GM21515 (cell line): Measurements from ENCODE around the gene MAPRE2.
A peak's percentile ranks its signal among the peaks of the same experiment; 100 is the strongest.
"Not testable (repeated sequence)": the region's sequence is repeated elsewhere in the genome, so short reads cannot be mapped to it uniquely, and the experiment has no call there.

ENCODE experiments used
- ATAC-seq: cut with Tn5 transposase; IDR thresholded peaks from one replicate; pipeline ENCODE4 v1.9.1; 2021; ENCODE audit not compliant: unreplicated experiment

MAPRE2 gene

GRCh38 chr18:35089382-35089781 is 48.2 kb downstream of the MAPRE2 start:
- ATAC-seq: no peak

DNA sequence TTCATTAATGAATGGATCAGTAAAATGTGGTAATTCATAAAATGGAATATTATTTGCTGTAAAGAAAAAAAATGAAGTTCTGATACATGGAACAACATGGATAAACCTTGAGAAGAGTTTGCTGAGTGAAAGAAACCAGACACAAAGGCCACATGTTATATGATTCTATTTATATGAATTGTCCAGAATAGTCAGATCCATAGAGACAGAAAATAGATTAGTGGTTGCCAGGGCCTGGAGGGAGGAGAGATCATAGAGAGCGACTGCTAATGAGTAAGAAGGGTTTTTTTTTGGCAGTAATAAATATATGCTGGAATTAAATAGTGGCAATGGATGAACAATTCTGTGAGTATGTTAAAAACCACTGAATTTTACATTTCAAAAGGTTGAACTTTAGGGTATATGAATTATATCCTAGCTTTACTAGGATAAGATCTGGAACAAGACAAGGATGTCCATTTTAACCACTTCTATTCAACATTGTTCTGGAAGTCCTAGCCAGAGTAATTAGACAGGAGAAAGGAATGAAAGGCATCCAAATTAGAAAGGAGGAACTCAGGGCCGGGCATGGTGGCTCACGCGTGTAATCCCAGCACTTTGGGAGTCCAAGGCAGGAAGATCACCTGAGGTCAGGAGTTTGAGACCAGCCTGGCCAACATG is 48.8 kb downstream of the MAPRE2 start:
- ATAC-seq: no peak

DNA sequence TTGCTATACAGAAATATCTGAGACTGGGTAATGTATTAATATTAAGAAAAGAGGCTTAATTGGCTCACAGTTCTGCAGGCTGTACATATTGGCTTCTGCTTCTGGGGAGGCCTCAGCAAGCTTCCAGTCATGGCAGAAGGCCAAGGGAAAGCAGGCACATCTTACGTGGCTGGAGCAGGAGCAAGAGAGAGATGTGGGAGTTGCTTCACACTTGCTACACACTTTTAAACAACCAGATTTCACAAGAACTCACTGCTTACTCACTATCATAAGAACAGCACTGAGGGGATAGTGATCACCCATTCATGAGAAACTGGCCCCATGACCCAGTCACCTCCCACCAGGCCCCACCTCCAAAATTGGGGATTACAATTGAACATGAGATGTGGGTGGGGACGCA is 50.6 kb downstream of the MAPRE2 start:
- ATAC-seq: no peak

GRCh38 chr18:35095983-35096676 is 54.9 kb downstream of the MAPRE2 start:
- peak; percentile 54 for ATAC-seq

- no peak for ATAC-seq
Measured at GRCh38 chr18:35096677-35097011, 55.4 kb downstream of the MAPRE2 start.

GRCh38 chr18:35097195-35097594 is 56.0 kb downstream of the MAPRE2 start:
- ATAC-seq: no peak

DNA sequence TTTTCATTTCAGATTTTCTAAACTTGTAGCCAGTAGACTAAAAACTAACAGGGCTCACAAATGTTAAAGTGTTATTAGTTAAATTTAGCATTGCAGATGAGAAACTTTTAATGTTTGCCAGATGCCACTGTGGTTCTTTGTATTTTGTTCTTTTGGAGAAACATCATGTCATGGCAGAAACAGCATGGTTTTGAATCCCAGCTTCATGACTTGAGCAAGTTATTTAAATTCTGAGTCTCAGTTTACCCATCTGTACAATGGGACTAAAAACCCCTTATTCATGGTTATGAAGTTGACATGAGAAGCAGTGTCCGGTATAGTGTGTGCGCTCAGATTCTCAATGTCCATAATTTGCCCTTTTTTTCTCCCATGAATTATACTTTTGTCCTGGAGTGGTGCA is 56.5 kb downstream of the MAPRE2 start:
- no peak for ATAC-seq

- ATAC-seq: no peak
Measured at GRCh38 chr18:35099911-35100310, 58.7 kb downstream of the MAPRE2 start.

- ATAC-seq: no peak
Measured at GRCh38 chr18:35104391-35105051, 63.3 kb downstream of the MAPRE2 start.

- ATAC-seq: no peak
Measured at GRCh38 chr18:35106013-35106844, 65.0 kb downstream of the MAPRE2 start.

DNA sequence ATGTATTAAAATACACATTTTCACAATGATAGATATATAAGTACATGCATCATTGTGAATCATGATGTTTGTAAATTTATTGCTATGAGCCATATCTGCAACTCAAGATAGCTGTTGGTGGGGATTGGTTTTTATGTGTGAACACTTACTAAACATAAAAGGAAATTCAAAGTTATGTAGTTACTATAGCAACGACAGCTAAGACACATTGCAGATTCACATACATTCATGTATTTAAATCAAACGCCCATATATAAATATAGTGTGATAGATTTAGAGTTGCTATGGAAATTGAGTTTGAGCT is 65.6 kb downstream of the MAPRE2 start:
- no peak for ATAC-seq

DNA sequence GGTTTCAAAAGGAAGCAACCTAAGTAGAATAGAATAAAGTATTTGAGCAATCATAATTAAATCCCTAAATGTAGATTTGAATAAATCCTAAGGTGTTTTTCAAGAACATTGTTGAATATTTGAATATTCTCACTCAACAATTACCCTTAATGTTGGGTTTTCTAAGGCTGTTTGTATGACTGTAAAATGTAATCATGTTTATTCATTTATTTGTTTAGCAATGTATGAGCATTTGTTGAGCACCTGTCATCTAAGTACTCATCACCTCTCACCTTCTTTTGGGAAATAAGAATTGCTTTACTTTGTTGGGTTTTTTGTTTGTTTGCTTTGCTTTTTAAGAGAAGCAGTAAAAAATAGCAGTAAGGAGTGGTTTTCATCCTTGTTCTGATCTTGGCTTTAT is 66.0 kb downstream of the MAPRE2 start:
- no peak for ATAC-seq

DNA sequence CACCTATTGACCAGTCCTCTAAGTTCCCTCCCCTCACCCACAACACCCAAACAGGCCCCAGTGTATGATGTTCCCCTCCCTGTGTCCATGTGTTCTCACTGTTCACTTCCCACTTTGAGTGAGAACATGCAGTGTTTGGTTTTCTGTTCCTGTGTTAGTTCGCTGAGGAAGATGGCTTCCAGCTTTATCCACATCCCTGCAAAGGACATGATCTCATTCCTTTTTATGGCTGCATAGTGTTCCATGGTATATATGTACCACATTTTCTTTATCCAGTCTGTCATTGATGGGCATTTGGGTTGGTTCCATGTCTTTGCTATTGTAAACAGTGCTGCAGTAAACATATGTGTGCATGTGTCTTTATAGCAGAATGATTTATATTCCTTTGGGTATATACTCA is 66.9 kb downstream of the MAPRE2 start:
- not testable (repeated sequence) for ATAC-seq

- no peak for ATAC-seq
Measured at GRCh38 chr18:35110059-35110458, 68.8 kb downstream of the MAPRE2 start.

GRCh38 chr18:35110554-35111485 is 69.6 kb downstream of the MAPRE2 start:
- ATAC-seq: no peak

- no peak for ATAC-seq
Measured at GRCh38 chr18:35112696-35113095, 71.5 kb downstream of the MAPRE2 start.

GRCh38 chr18:35114305-35114704 is 73.1 kb downstream of the MAPRE2 start:
- ATAC-seq: no peak

- no peak for ATAC-seq
Measured at GRCh38 chr18:35116784-35117318, 75.6 kb downstream of the MAPRE2 start.

DNA sequence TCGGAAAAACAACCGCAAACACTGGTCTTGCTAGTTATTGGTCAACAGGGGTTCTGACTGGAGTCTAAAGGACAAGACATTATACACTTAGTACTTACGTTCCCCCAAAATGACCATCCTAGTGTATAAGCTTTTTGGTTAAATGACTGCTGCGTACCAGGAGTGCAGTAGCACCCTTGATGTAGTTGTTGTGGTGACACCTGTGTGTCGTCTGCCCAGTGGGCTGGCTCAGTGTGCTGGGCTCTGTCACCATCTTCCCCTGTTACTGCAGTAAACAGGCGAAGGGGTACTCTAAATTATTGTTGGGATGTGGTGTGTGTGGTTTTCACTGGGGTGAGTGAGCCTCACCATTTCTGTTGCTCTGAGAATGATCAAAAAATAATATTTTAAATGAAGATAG is 76.2 kb downstream of the MAPRE2 start:
- no peak for ATAC-seq

- ATAC-seq: no peak
Measured at GRCh38 chr18:35117951-35118411, 76.8 kb downstream of the MAPRE2 start.
